SU-DHL-6 (cell line): ENCODE measurements around the gene TCF20.

Experiments used
- H2AFZ ChIP-seq: fragments of 200-600 bp; sonication (generic); 2 replicates; pipeline ENCODE4 v1.6.1; 2014; ENCODE audit warnings: low read depth, mild to moderate bottlenecking, moderate library complexity, mixed read lengths, antibody characterized with exemption, low read length; ENCODE audit not compliant: severe bottlenecking
- H3F3A ChIP-seq: fragments of 200-600 bp; shearing (Covaris generic); 2 replicates; pipeline ENCODE4 v1.6.0; 2016; ENCODE audit warnings: antibody characterized with exemption, mild to moderate bottlenecking; ENCODE audit not compliant: insufficient read depth
- H3K27ac ChIP-seq: fragments of 200-600 bp; sonication (generic); 2 replicates; pipeline ENCODE4 v1.5.1; 2016; ENCODE audit warnings: low read depth, mild to moderate bottlenecking, low read length, moderate library complexity, mixed read lengths
- H3K27me3 ChIP-seq: fragments of 200-600 bp; sonication (generic), shearing (Covaris generic); 2 replicates; pipeline ENCODE4 v1.6.0; 2014; ENCODE audit warnings: mild to moderate bottlenecking, low read length
- H3K36me3 ChIP-seq: fragments of 200-600 bp; sonication (generic); 2 replicates; pipeline ENCODE4 v1.6.1; 2014; ENCODE audit warnings: mild to moderate bottlenecking, low read length, mixed read lengths
- H3K4me2 ChIP-seq: fragments of 300-600, 200-600 bp; shearing (Covaris generic), sonication (generic); 2 replicates; pipeline ENCODE4 v1.6.0; 2014; ENCODE audit warnings: low read length, low read depth, mild to moderate bottlenecking; ENCODE audit not compliant: poor library complexity, severe bottlenecking
- H3K4me3 ChIP-seq: fragments of 200-600 bp; sonication (generic); 2 replicates; pipeline ENCODE4 v1.5.1; 2014; ENCODE audit warnings: antibody characterized with exemption, low read length, mild to moderate bottlenecking, mixed read lengths; ENCODE audit not compliant: insufficient read depth, poor library complexity, severe bottlenecking
- H3K79me2 ChIP-seq: fragments of 200-600 bp; sonication (generic); 2 replicates; pipeline ENCODE4 v1.6.1; 2014; ENCODE audit warnings: mild to moderate bottlenecking, low read length, moderate library complexity; ENCODE audit not compliant: insufficient read depth
- H3K9ac ChIP-seq: fragments of 200-600 bp; sonication (generic); 2 replicates; pipeline ENCODE4 v1.7.0; 2014; ENCODE audit warnings: mild to moderate bottlenecking, low read length
- H3K9me2 ChIP-seq: fragments of 200-600 bp; sonication (generic); replicated peaks from 2 replicates; pipeline ENCODE4 v1.6.1; 2014; ENCODE audit warnings: low read length; ENCODE audit not compliant: insufficient read depth
- H3K9me3 ChIP-seq: fragments of 200-600 bp; sonication (generic); 2 replicates; pipeline ENCODE4 v1.6.1; 2014; ENCODE audit warnings: low read length, mixed read lengths; ENCODE audit not compliant: insufficient read depth
- H4K20me1 ChIP-seq: fragments of 200-600 bp; sonication (generic); 2 replicates; pipeline ENCODE4 v1.6.1; 2014; ENCODE audit warnings: low read depth, mild to moderate bottlenecking, antibody characterized with exemption, low read length, moderate library complexity, mixed read lengths
- EZH2phosphoT487 ChIP-seq: fragments of 200-600 bp; sonication (generic), shearing (Covaris generic); conservative IDR thresholded peaks from 2 replicates; pipeline ENCODE4 v1.6.1; 2018; ENCODE audit warnings: mild to moderate bottlenecking, antibody characterized with exemption, low read length, moderate library complexity, mixed read lengths
- TF ChIP-seq, protein P1 (sequence below): fragments of 200-600 bp; sonication (generic); IDR thresholded peaks from one replicate; pipeline ENCODE4 v1.5.1; 2017; ENCODE audit warnings: antibody characterized with exemption, mild to moderate bottlenecking, low read length, moderate library complexity; ENCODE audit not compliant: insufficient read depth, poor library complexity, severe bottlenecking

TCF20 gene

DNA sequence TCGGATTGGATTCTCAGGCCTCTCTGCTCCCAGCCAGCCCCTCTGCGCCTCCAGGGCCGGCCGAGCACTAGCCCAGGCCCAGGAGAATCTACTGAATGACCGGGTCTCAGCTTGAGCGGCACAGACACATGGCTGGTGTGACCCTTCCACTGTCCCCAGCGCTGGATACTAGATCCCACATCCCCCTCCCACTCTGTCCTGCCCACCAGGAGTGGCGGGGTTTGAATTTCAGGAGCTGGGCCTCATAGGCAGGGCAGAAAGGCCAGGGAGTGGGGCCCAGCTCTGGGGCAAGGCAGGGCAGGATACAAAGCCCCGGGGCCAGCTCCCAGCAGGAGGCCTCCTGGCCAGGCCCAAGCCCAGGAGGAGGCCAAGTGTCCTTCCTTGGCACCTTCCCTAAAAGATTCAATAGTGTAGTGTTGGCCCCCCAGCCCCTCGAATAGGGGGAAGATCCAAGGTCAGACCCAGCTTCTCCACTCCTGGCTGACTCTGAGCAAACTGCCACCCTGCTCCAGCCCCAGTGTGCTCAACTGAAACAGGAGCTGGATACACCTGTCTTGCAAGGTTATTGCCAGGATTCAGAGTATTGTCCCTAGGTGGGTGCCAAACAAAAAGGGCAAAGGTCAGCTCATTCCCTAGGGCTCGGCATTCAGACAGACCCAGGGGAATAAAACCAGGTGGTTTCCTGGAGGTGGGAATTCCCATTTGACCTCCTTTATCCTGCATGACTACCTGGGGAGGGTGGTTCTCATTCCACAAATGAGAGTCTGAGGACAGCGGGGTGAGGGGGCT is 22.5 kb upstream of the TCF20 start:
- Histone ChIP-seq H3K79me2 (no peaks in the 10 kb centered on the region), H3F3A (no peaks in the 10 kb centered on the region), H3K4me3 (no peak overlapping the region), H3K4me2 (no peak overlapping the region), H3K27me3 (no peaks in the 10 kb centered on the region), H3K36me3 (no peaks in the 10 kb centered on the region), H4K20me1 (no peaks in the 10 kb centered on the region), H3K27ac (no peak overlapping the region), H3K9me2 (no peaks in the 10 kb centered on the region), H3K9ac (no peak overlapping the region), H2AFZ (no peak overlapping the region), H3K9me3 (no peaks in the 10 kb centered on the region)
- TF ChIP-seq, protein P1, sequence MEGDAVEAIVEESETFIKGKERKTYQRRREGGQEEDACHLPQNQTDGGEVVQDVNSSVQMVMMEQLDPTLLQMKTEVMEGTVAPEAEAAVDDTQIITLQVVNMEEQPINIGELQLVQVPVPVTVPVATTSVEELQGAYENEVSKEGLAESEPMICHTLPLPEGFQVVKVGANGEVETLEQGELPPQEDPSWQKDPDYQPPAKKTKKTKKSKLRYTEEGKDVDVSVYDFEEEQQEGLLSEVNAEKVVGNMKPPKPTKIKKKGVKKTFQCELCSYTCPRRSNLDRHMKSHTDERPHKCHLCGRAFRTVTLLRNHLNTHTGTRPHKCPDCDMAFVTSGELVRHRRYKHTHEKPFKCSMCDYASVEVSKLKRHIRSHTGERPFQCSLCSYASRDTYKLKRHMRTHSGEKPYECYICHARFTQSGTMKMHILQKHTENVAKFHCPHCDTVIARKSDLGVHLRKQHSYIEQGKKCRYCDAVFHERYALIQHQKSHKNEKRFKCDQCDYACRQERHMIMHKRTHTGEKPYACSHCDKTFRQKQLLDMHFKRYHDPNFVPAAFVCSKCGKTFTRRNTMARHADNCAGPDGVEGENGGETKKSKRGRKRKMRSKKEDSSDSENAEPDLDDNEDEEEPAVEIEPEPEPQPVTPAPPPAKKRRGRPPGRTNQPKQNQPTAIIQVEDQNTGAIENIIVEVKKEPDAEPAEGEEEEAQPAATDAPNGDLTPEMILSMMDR: no peak
- TF ChIP-seq EZH2phosphoT487: no peak

DNA sequence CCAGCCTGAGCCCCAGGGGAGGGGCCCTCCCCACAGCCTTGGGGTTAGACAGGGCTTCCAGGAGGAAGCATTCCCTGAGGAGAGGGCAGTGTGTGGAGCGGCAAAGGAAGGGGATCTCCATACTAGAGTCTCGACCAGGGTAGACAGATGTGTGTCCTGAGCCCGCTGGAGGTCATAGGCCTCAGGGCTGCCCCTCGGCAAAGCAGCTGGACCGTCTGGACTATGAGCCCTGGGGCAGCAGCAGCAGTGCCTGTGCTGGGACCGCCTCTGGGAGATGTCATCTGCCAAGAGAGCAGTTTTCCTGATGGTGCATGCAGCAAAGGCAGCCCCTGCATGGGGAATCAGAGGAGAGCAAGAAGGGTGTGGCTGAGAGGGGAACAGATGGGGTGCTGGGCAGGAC is 20.8 kb upstream of the TCF20 start:
- H3K9ac ChIP-seq: no peak overlapping the region
- H3K9me3 ChIP-seq: no peaks in the 10 kb centered on the region
- TF ChIP-seq, protein P1: no peak
- TF ChIP-seq EZH2phosphoT487: no peak
- no peaks in the 10 kb centered on the region for H3K9me2 ChIP-seq
- H3F3A ChIP-seq: no peaks in the 10 kb centered on the region
- H3K4me3 ChIP-seq: no peak overlapping the region
- H4K20me1 ChIP-seq: no peaks in the 10 kb centered on the region
- no peaks in the 10 kb centered on the region for H3K27me3 ChIP-seq
- H3K79me2 ChIP-seq: no peaks in the 10 kb centered on the region
- H2AFZ ChIP-seq: no peak overlapping the region
- H3K27ac ChIP-seq: no peak overlapping the region
- H3K36me3 ChIP-seq: no peaks in the 10 kb centered on the region
- no peak overlapping the region for H3K4me2 ChIP-seq

DNA sequence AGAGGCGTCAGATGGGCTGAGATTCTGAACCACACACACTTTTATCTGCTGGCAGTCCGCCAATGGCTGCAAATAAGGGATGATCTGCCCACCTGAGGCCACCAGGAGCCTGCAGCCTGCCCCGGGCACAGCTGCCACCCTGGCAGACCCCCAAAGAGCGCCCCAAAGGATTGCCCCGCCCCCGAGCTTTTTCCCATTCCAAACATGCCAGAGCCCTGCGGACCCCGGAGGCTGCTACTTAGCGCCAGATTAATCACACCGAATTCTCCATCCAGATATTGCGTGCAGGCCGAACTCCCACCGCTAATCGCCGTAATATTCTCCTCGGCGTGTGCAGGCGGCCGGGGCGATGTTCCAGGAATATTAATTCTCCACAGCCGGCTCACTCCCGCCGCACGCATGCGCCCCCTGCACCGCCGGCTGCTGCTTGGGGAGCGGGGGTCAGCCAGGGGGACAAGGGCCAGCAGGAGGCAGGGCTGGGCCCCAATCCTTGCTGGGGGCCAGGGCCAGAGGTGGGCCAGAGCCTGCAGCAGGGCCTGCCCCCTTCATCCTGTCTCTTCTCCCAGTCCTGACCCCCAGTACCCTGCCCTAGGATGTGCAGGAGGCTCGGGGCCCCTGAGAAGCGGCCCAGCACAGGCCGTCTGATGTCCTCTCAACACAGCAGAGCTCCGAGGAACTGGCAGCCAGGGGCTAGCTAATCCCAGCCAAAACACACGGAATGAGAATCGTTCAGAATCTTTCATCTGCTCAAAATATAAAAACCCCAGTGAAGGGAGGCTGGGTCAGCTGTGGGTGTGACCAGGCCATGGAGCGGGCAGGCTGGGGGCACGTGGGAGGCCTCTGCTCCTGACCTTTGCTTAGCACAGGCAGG is 19.5 kb upstream of the TCF20 start:
- H2AFZ ChIP-seq: no peak overlapping the region
- H4K20me1 ChIP-seq: no peaks in the 10 kb centered on the region
- TF ChIP-seq EZH2phosphoT487: no peak
- H3K36me3 ChIP-seq: no peaks in the 10 kb centered on the region
- no peaks in the 10 kb centered on the region for H3K9me3 ChIP-seq
- no peaks in the 10 kb centered on the region for H3K27me3 ChIP-seq
- H3K9me2 ChIP-seq: no peaks in the 10 kb centered on the region
- H3K79me2 ChIP-seq: no peaks in the 10 kb centered on the region
- no peak overlapping the region for H3K9ac ChIP-seq
- no peak overlapping the region for H3K4me3 ChIP-seq
- no peak overlapping the region for H3K4me2 ChIP-seq
- H3F3A ChIP-seq: no peaks in the 10 kb centered on the region
- H3K27ac ChIP-seq: no peak overlapping the region

DNA sequence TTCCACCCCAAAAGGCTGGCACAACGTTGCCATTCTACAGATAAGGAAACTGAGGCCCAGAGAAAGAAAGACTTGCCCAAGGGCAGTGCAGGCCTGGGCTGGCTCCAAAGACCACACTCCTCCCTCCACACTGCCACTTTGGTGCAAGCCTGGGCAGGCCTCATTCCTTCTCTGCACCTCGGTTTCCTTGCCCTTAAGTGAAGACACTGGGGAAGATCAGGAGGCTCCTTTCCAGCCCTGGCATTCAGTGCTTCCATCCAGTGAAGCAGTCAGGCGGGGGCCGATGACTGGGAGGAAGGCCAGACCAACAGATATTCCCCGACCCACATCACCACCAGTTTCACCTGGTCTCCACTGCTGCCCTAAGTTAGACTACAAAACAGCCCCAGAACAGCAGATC is 18.3 kb upstream of the TCF20 start:
- Histone ChIP-seq H2AFZ (no peak overlapping the region), H4K20me1 (no peaks in the 10 kb centered on the region), H3F3A (no peaks in the 10 kb centered on the region), H3K9me2 (no peaks in the 10 kb centered on the region), H3K79me2 (no peaks in the 10 kb centered on the region), H3K36me3 (no peaks in the 10 kb centered on the region), H3K9me3 (no peaks in the 10 kb centered on the region), H3K27ac (no peak overlapping the region), H3K27me3 (no peaks in the 10 kb centered on the region), H3K9ac (no peak overlapping the region), H3K4me3 (no peak overlapping the region), H3K4me2 (no peak overlapping the region)
- TF ChIP-seq, protein P1: no peak
- no peak for TF ChIP-seq EZH2phosphoT487
